IMR-90 (cell line): Measurements from ENCODE around the gene CTPS2. TPM values are rescaled to one million over a fixed set of nuclear protein-coding genes. Genes with fewer than 3 reads are reported as not detected.

Experiments
- ATAC-seq: fragments of 200-7000 bp; cut with Tn5 transposase; 2 replicates; pipeline ENCODE4 v1.9.1; 2020; ENCODE audit warnings: low read depth, mild to moderate bottlenecking, moderate library complexity
- BruUV-seq: library from RNA; stranded (reverse); fragments of 400-500 nt; replicated peaks from 2 replicates; lab custom pipeline; 2021; lab: Mats Ljungman, UMichigan
- CTCF ChIA-PET: fragments of 300-600 bp; formaldehyde crosslinking; extraction: SDS; loops from one replicate; lab custom pipeline; 2021; ENCODE audit warnings: antibody characterized with exemption; lab: Yijun Ruan, JAX
- POLR2A ChIA-PET: fragments of 300-600 bp; sonication (Branson Sonifier 250); formaldehyde crosslinking; loops from one replicate; lab custom pipeline; 2022; ENCODE audit warnings: antibody characterized with exemption; ENCODE audit not compliant: unreplicated experiment; lab: Charles Lee
- DNase-seq: peaks from one replicate; pipeline ENCODE4 v3.0.0; 2013
- H2AFZ ChIP-seq: replicated peaks from 2 replicates; pipeline ENCODE3; 2013; ENCODE audit warnings: low read length, mild to moderate bottlenecking; ENCODE audit not compliant: poor library complexity
- H2AK5ac ChIP-seq: 2 replicates; pipeline ENCODE4 v1.6.1; 2013; ENCODE audit warnings: low read depth, low read length, inconsistent platforms
- H2AK9ac ChIP-seq: replicated peaks from 2 replicates; pipeline ENCODE3; 2013; ENCODE audit warnings: mild to moderate bottlenecking, low read depth, low read length, moderate library complexity; ENCODE audit not compliant: poor library complexity
- H2BK120ac ChIP-seq: 2 replicates; pipeline ENCODE4 v1.6.1; 2013; ENCODE audit warnings: low read depth, low read length, inconsistent platforms
- H2BK15ac ChIP-seq: 3 replicates; pipeline ENCODE4 v1.6.1; 2013; ENCODE audit warnings: low read depth, low read length, inconsistent platforms
- H2BK20ac ChIP-seq: 2 replicates; pipeline ENCODE4 v1.6.1; 2013; ENCODE audit warnings: low read depth, mild to moderate bottlenecking, inconsistent platforms, low read length, moderate library complexity
- H2BK5ac ChIP-seq: 2 replicates; pipeline ENCODE4 v1.6.1; 2013; ENCODE audit warnings: mild to moderate bottlenecking, low read depth, low read length, inconsistent platforms; ENCODE audit not compliant: poor library complexity, severe bottlenecking
- H3K14ac ChIP-seq: replicated peaks from 2 replicates; pipeline ENCODE4 v1.6.1; 2013; ENCODE audit warnings: low read depth, low read length, inconsistent platforms
- H3K18ac ChIP-seq: 2 replicates; pipeline ENCODE4 v1.6.1; 2013; ENCODE audit warnings: low read depth, low read length, control low read depth
- H3K23ac ChIP-seq: 2 replicates; pipeline ENCODE4 v1.6.1; 2013; ENCODE audit warnings: low read depth, low read length, inconsistent platforms
- H3K27ac ChIP-seq: 2 replicates; pipeline ENCODE4 v1.5.1; 2013; ENCODE audit warnings: mild to moderate bottlenecking, control low read depth, low read length; ENCODE audit not compliant: insufficient read depth
- H3K27me3 ChIP-seq: 2 replicates; pipeline ENCODE4 v1.6.1; 2013; ENCODE audit warnings: low read length; ENCODE audit not compliant: control insufficient read depth, insufficient read depth
- H3K36me3 ChIP-seq: 2 replicates; pipeline ENCODE4 v1.6.1; 2013; ENCODE audit warnings: low read length, mixed read lengths; ENCODE audit not compliant: control insufficient read depth, insufficient read depth
- H3K4ac ChIP-seq: 2 replicates; pipeline ENCODE4 v1.6.1; 2013; ENCODE audit warnings: low read depth, low read length, inconsistent platforms
- H3K4me1 ChIP-seq: 2 replicates; pipeline ENCODE4 v1.6.1; 2013; ENCODE audit warnings: low read length, mixed read lengths; ENCODE audit not compliant: control insufficient read depth, insufficient read depth
- H3K4me2 ChIP-seq: 2 replicates; pipeline ENCODE4 v1.6.1; 2013; ENCODE audit warnings: low read depth, mild to moderate bottlenecking, control low read depth, low read length, moderate library complexity
- H3K4me3 ChIP-seq: 2 replicates; pipeline ENCODE4 v1.5.1; 2013; ENCODE audit warnings: low read depth, mild to moderate bottlenecking, control low read depth, low read length, moderate library complexity; ENCODE audit not compliant: insufficient read depth
- H3K56ac ChIP-seq: 2 replicates; pipeline ENCODE4 v1.6.1; 2013; ENCODE audit warnings: low read length, inconsistent platforms; ENCODE audit not compliant: insufficient read depth; ENCODE audit errors: extremely low read depth
- H3K79me1 ChIP-seq, 2 experiments: 2 replicates each; pipeline ENCODE4 v1.6.1; 2013; ENCODE audit warnings: low read length in 2 of 2, inconsistent platforms in 1 of 2, low read depth in 1 of 2
- H3K9ac ChIP-seq: 2 replicates; pipeline ENCODE4 v1.6.1; 2013; ENCODE audit warnings: low read depth, low read length, control low read depth
- H3K9me1 ChIP-seq: 2 replicates; pipeline ENCODE4 v1.6.1; 2013; ENCODE audit warnings: low read length, inconsistent platforms; ENCODE audit not compliant: insufficient read depth
- H3K9me3 ChIP-seq: 2 replicates; pipeline ENCODE4 v1.6.1; 2013; ENCODE audit warnings: low read length; ENCODE audit not compliant: control insufficient read depth, insufficient read depth
- H4K20me1 ChIP-seq: 2 replicates; pipeline ENCODE4 v1.6.1; 2013; ENCODE audit warnings: low read length, inconsistent platforms; ENCODE audit not compliant: insufficient read depth
- H4K5ac ChIP-seq: 2 replicates; pipeline ENCODE4 v1.6.1; 2013; ENCODE audit warnings: mild to moderate bottlenecking, low read depth, low read length, control low read depth
- H4K8ac ChIP-seq, 2 experiments: 2 replicates each; pipeline ENCODE4 v1.6.1; 2013; ENCODE audit warnings: low read depth in 2 of 2, low read length in 2 of 2, control low read depth in 1 of 2, inconsistent platforms in 1 of 2
- H4K91ac ChIP-seq: 2 replicates; pipeline ENCODE4 v1.6.1; 2013; ENCODE audit warnings: low read depth, low read length, inconsistent platforms; ENCODE audit not compliant: insufficient read depth
- FOS ChIP-seq: fragments of 150-350 bp; IDR thresholded peaks from 2 replicates; pipeline ENCODE4 v1.6.1; 2016; ENCODE audit warnings: low read depth, low read length
- MAZ ChIP-seq: IDR thresholded peaks from 2 replicates; pipeline ENCODE4 v1.6.1; 2012; ENCODE audit warnings: low read depth, mild to moderate bottlenecking, low read length, improper control_type of control experiment, moderate library complexity, borderline replicate concordance
- MXI1 ChIP-seq: IDR thresholded peaks from 2 replicates; pipeline ENCODE4 v1.6.1; 2012; ENCODE audit warnings: low read depth, mild to moderate bottlenecking, low read length, moderate library complexity, borderline replicate concordance
- NFE2L2 ChIP-seq: fragments of 150-350 bp; IDR thresholded peaks from 2 replicates; pipeline ENCODE4 v1.6.1; 2016; ENCODE audit warnings: low read depth, mild to moderate bottlenecking, low read length
- RAD21 ChIP-seq: IDR thresholded peaks from 2 replicates; pipeline ENCODE4 v1.6.1; 2012; ENCODE audit warnings: low read length, improper control_type of control experiment
- RCOR1 ChIP-seq: IDR thresholded peaks from 2 replicates; pipeline ENCODE4 v1.6.1; 2012; ENCODE audit warnings: mild to moderate bottlenecking, low read length, improper control_type of control experiment; ENCODE audit not compliant: insufficient replicate concordance
- RFX5 ChIP-seq: IDR thresholded peaks from 2 replicates; pipeline ENCODE4 v1.8.0; 2012; ENCODE audit warnings: low read depth, mild to moderate bottlenecking, low read length, moderate library complexity
- SMC3 ChIP-seq: fragments of 150-350 bp; IDR thresholded peaks from 2 replicates; pipeline ENCODE4 v1.6.1; 2016; ENCODE audit warnings: low read depth, mild to moderate bottlenecking, antibody characterized with exemption, low read length, moderate library complexity
- WGBS, 2 experiments: methylation state at CpG; one replicate each; pipeline versions ENCODE4 v1.1.5 to v1.1.7; 2013; ENCODE audit warnings: missing lambda C conversion rate in 2 of 2; ENCODE audit not compliant: insufficient read length in 1 of 2; ENCODE audit errors: extremely low coverage in 2 of 2; 5-methylcytosine and 5-hydroxymethylcytosine counted together
- dilution Hi-C: fragments of 300-500 bp; cut with HindIII; formaldehyde crosslinking; loops from one replicate; pipeline ENCODE4 v1.14.3; 2018; ENCODE audit warnings: low sequenced_read_pairs; ENCODE audit not compliant: unreplicated experiment
- in situ Hi-C: fragments of 300-500 bp; cut with MboI; formaldehyde crosslinking; loops from 3 replicates; pipeline ENCODE4 v1.14.3; 2019; ENCODE audit warnings: low sequenced_read_pairs, inconsistent platforms, mixed read lengths
- intact Hi-C: fragments of 100-400 bp; cut with micrococcal nuclease; formaldehyde crosslinking; loops from 2 replicates; pipeline ENCODE4 v1.10.0; 2022
- polyA plus RNA-seq, 3 experiments: library from polyadenylated mRNA; depleted of rRNA; stranded (reverse); fragments of >200 nt; gene quantifications; 2 replicates each; pipeline ENCODE4 v1.2.3, GENCODE V29; 2012; ENCODE audit warnings: low replicate concordance in 1 of 3
- total RNA-seq: library from RNA; depleted of rRNA; stranded (reverse); fragments of >200 nt; gene quantifications from 2 replicates; pipeline ENCODE4 v1.2.3, GENCODE V29; 2012
- TF ChIP-seq, protein P1 (sequence below): conservative IDR thresholded peaks from 2 replicates; pipeline ENCODE4 v1.5.1; 2012; ENCODE audit warnings: mild to moderate bottlenecking, low read depth, low read length, improper control_type of control experiment

CTPS2 gene
- total and polyA plus RNA-seq, 2 of the 4 experiments (the other 2 are of a cell fraction) = 6.0 to 13.1 TPM

DNA sequence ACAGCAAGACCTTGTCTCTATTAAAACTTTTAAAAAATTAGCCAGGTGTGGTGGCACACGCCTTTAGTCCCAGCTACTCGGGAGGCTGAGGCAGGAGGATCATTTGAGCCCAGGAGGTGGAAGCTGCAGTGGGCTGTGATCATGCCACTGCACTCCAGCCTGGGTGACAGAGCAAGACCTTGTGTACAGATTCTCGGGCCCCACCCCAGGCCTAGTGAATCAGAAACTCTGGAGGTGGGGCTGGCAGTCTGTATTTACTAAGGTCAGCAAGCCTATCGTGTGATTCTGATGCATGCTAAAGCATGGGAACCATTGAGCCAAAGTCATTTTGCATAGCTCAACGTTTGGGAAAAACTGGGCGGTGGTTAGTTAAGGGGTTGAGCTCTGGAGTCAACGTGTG is 59.0 kb downstream of the CTPS2 start:
- no peaks in the 10 kb centered on the region for H3K36me3 ChIP-seq
- peak overlapping the region; percentile 89; the same call in 1 of the 2 replicates for H2AK5ac ChIP-seq
- CTCF ChIA-PET = no interaction called here
- no peaks in the 10 kb centered on the region for H4K20me1 ChIP-seq
- H3K27me3 ChIP-seq = peaks cover 3% of the 10 kb centered on the region; the same call in 1 of the 2 replicates
- no peak overlapping the region for H3K4me3 ChIP-seq
- peak overlapping the region; percentile 44 for H2AK9ac ChIP-seq
- ATAC-seq (no peak), DNase-seq (no peak)
- no TSS peak for BruUV-seq
- H3K9me3 ChIP-seq = no peaks in the 10 kb centered on the region
- H3K18ac ChIP-seq = peak overlapping the region; percentile 87
- H4K8ac ChIP-seq = peak overlapping the region in 1 of 2 experiments; percentile 63; a peak in 2 of 4 replicates
- TF ChIP-seq RFX5 (no peak), MXI1 (no peak), NFE2L2 (no peak), SMC3 (no peak), RAD21 (no peak), RCOR1 (no peak), FOS (no peak), MAZ (no peak)
- TF ChIP-seq, protein P1, sequence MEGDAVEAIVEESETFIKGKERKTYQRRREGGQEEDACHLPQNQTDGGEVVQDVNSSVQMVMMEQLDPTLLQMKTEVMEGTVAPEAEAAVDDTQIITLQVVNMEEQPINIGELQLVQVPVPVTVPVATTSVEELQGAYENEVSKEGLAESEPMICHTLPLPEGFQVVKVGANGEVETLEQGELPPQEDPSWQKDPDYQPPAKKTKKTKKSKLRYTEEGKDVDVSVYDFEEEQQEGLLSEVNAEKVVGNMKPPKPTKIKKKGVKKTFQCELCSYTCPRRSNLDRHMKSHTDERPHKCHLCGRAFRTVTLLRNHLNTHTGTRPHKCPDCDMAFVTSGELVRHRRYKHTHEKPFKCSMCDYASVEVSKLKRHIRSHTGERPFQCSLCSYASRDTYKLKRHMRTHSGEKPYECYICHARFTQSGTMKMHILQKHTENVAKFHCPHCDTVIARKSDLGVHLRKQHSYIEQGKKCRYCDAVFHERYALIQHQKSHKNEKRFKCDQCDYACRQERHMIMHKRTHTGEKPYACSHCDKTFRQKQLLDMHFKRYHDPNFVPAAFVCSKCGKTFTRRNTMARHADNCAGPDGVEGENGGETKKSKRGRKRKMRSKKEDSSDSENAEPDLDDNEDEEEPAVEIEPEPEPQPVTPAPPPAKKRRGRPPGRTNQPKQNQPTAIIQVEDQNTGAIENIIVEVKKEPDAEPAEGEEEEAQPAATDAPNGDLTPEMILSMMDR = no peak
- no peaks in the 10 kb centered on the region; the same call in 1 of the 2 replicates for H3K9me1 ChIP-seq
- in situ Hi-C loops (no loop called here), dilution Hi-C loops (no loop called here), intact Hi-C loops (no loop called here)
- peak overlapping the region; percentile 85; the same call in 1 of the 2 replicates for H3K14ac ChIP-seq
- H3K9ac ChIP-seq = no peak overlapping the region
- H2BK15ac ChIP-seq = peak overlapping the region; percentile 83; the same call in 1 of the 3 replicates
- peak overlapping the region; percentile 52 for H4K91ac ChIP-seq
- peak overlapping the region; percentile 88 for H2BK120ac ChIP-seq
- peak overlapping the region; percentile 80 for H2BK5ac ChIP-seq
- H2AFZ ChIP-seq = peak overlapping the region; percentile 67
- H4K5ac ChIP-seq = peak overlapping the region; percentile 89; the same call in 1 of the 2 replicates
- peaks cover 12% of the 10 kb centered on the region for H3K4me1 ChIP-seq
- H3K27ac ChIP-seq = no peak overlapping the region
- peaks cover 0 to 27% of the 10 kb centered on the region in 2 experiments; a peak in 2 of 4 replicates for H3K79me1 ChIP-seq
- H3K4ac ChIP-seq = peak overlapping the region; percentile 87
- H3K23ac ChIP-seq = peak overlapping the region; percentile 72
- no peak overlapping the region for H3K4me2 ChIP-seq
- POLR2A ChIA-PET = no interaction called here
- WGBS, 2 experiments = 56% methylated on average over 3 of the region's 7 CpGs; no CpG with 5 or more reads in 1 of the 2 experiments
- H2BK20ac ChIP-seq = peak overlapping the region; percentile 86
- H3K56ac ChIP-seq = peak overlapping the region; percentile 1; the same call in 1 of the 2 replicates
